Left lung (tissue), 10 donors: ENCODE data around the gene GJC2. TPM values are rescaled to one million over a fixed set of nuclear protein-coding genes. Genes with fewer than 3 reads are reported as not detected.

Source experiments
- ATAC-seq: fragments of 200-7000 bp; cut with Tn5 transposase; one replicate; pipeline ENCODE4 v1.9.1; 2020; ENCODE audit warnings: moderate library complexity
- DNase-seq, 4 donors: peaks; one replicate each; pipeline ENCODE4 v3.0.0-alpha.2; 2013 to 2020
- H3K27ac ChIP-seq, 2 donors: fragments of 200-600 bp; sonication (generic) in 1 of 2; one replicate each; pipeline versions ENCODE4 v1.5.0 to v1.8.0; 2020 to 2021
- H3K27me3 ChIP-seq, 2 donors: fragments of 200-600 bp; sonication (generic) in 1 of 2; one replicate each; pipeline versions ENCODE4 v1.5.0 to v1.8.0; 2020 to 2021
- H3K36me3 ChIP-seq, 2 donors: fragments of 200-600 bp; sonication (generic) in 1 of 2; one replicate each; pipeline versions ENCODE4 v1.5.0 to v1.8.0; 2020 to 2021
- H3K4me1 ChIP-seq, 2 donors: fragments of 200-600 bp; one replicate each; pipeline ENCODE4 v1.8.0; 2021
- H3K4me3 ChIP-seq, 2 donors: fragments of 200-600 bp; sonication (generic) in 1 of 2; one replicate each; pipeline versions ENCODE4 v1.5.0 to v1.8.0; 2020 to 2021; ENCODE audit warnings: mild to moderate bottlenecking in 1 of 2
- H3K9me3 ChIP-seq, 2 donors: fragments of 200-600 bp; sonication (generic) in 1 of 2; one replicate each; pipeline versions ENCODE4 v1.5.0 to v1.8.0; 2020 to 2021
- intact Hi-C, 2 donors: fragments of 100-400 bp; cut with DNase I; formaldehyde crosslinking; loops; one replicate each; pipeline versions ENCODE4 v1.11.2 to v1.14.2; 2022
- polyA plus RNA-seq, 6 donors: library from polyadenylated mRNA; unstranded; fragments of 120-200 nt; gene quantifications; one replicate each; pipeline ENCODE4 v1.2.1, GENCODE V29; 2013; ENCODE audit not compliant: insufficient read length in 6 of 6
- total RNA-seq, 2 donors: library from RNA; stranded (reverse); fragmentation: NEBNext Ultra II Directional; extraction: Animal tissue kit (Norgen Biotek cat#: 25700); gene quantifications; one replicate each; pipeline ENCODE4 v1.2.1, GENCODE V29; 2021
- TF ChIP-seq, protein P1 (sequence below), 2 donors: fragments of 200-600 bp; sonication (generic) in 1 of 2; IDR thresholded peaks; one replicate each; pipeline versions ENCODE4 v1.5.0 to v1.8.0; 2021; ENCODE audit warnings: antibody characterized with exemption in 2 of 2
- donor health status: DM: no; HTN: yes; CAD: no.
- donor health status: DM: no; HTN: no; CAD: no.

The GJC2 gene
- total and polyA plus RNA-seq, 8 donors, result 2.3 to 4.9 (median 3.1) TPM

DNA sequence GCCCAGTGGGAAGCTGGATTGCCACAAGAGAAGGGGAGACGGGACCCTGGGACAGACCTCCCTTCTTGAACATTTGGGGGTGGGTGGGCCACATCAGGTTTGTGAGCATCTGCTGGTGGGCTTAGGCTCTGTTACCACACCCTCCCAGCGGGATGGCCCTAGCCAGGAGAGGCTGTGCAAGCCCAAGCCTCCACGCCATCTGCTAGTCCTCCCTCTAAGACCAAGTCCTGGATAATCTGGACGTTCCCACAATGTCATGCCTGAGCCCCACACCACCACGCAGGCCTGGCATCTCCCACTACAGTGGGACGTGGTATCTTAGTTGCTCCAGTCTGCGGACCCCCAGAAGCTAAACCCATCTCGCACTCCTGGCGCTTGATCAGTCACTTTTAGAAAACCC lies 12.1 kb downstream of the GJC2 start:
- H3K27ac ChIP-seq, result peak overlapping the region; percentile 70 to 77
- no peaks in the 10 kb centered on the region for H3K9me3 ChIP-seq
- H3K27me3 ChIP-seq, result peaks cover 3 to 48% of the 10 kb centered on the region in 2 donors
- intact Hi-C loops, result no loop called here
- H3K4me3 ChIP-seq, result no peak overlapping the region
- H3K4me1 ChIP-seq, result peaks cover 17 to 35% of the 10 kb centered on the region in 2 donors
- H3K36me3 ChIP-seq, result no peaks in the 10 kb centered on the region
- no peak for ATAC-seq
- TF ChIP-seq, protein P1, sequence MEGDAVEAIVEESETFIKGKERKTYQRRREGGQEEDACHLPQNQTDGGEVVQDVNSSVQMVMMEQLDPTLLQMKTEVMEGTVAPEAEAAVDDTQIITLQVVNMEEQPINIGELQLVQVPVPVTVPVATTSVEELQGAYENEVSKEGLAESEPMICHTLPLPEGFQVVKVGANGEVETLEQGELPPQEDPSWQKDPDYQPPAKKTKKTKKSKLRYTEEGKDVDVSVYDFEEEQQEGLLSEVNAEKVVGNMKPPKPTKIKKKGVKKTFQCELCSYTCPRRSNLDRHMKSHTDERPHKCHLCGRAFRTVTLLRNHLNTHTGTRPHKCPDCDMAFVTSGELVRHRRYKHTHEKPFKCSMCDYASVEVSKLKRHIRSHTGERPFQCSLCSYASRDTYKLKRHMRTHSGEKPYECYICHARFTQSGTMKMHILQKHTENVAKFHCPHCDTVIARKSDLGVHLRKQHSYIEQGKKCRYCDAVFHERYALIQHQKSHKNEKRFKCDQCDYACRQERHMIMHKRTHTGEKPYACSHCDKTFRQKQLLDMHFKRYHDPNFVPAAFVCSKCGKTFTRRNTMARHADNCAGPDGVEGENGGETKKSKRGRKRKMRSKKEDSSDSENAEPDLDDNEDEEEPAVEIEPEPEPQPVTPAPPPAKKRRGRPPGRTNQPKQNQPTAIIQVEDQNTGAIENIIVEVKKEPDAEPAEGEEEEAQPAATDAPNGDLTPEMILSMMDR (IDR thresholded peaks at IDR 0.05), result no peak
- no peak for DNase-seq

DNA sequence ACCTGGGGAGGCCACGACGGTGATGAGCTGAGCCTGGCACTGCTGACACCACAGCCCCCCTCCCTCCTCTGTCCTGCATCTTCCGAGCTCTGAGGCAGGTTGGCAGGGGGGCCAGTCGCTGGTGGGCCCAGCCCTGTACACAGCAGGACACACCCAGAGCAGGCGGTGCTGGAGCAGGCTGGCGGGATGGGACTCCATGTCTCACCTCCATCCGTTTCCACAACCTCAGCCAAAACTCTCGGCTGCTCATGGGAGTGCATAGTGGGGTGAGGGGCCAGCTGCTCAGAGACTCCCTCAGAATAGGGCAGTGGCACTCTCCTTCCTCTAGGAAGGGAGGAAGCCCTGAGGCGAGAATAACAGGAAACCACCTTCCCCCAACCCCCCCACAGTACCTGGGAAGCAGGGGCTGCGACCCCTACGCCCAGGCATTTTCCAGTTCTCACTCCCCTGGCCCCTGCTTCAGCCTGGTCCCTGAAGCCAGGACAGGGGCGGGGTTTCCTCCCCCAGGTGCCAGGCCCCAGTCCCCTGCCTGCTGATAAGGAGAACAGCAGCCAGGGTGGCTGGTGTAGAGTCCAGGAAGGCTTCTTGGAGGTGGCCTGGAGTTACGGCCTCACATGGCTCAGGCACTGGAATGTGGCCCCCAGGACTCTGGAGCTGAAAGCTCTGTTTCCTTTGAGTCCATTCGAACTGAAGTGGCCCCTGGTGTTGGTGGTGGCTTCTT lies 12.7 kb downstream of the GJC2 start:
- Histone ChIP-seq H3K4me3 (no peak overlapping the region), H3K36me3 (no peaks in the 10 kb centered on the region), H3K27me3 (peaks cover 3 to 43% of the 10 kb centered on the region in 2 donors), H3K4me1 (peaks cover 17 to 34% of the 10 kb centered on the region in 2 donors), H3K9me3 (no peaks in the 10 kb centered on the region), H3K27ac (peak overlapping the region; percentile 70 to 77)
- DNase-seq (peak in 2 of 4 donors; percentile 65 to 67), ATAC-seq (no peak)
- intact Hi-C loops, result no loop called here
- TF ChIP-seq, protein P1 (IDR thresholded peaks at IDR 0.05), result no peak

DNA sequence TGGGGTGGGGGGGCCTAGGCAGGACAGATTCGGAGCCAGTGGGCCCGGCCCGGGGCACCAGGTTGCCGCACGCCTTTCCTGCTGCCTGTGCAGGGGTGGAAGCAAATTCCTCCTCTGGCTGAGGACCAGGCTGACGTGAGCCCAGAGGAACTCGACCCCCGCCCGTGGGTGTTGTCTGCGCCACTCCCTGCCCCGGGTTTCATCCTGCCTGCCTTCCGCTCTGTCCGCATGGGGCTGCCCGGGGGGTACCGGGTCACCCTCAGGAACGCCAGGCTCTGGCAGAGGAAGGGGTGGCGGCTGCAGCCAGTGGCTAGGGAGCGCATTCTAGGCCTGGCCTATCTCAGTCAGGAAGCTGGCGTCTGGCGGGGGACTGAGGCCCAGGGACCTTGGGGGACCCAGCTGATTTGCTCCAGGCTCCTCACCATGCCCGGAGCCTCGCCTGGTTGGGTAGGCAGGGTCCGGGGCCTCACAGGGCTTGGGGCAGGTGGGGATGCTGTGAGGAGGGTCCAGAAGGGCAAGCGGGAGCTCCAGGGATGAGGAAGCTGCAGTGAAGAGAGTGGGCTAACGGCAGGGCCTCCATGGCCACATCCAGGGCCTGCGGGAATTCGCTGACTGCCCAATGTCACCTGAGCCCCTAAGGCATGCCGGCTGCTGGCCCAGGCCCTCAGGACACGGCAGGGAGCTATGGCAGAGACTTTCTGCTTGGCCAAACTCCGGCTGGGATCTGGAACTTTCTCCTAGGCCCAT lies 13.4 kb downstream of the GJC2 start:
- TF ChIP-seq, protein P1 (IDR thresholded peaks at IDR 0.05), result no peak
- peak overlapping the region; percentile 70 to 77 for H3K27ac ChIP-seq
- no peak for ATAC-seq
- intact Hi-C loops, result no loop called here
- H3K4me1 ChIP-seq, result peaks cover 17 to 34% of the 10 kb centered on the region in 2 donors
- H3K9me3 ChIP-seq, result no peaks in the 10 kb centered on the region
- H3K27me3 ChIP-seq, result peaks cover 1 to 39% of the 10 kb centered on the region in 2 donors
- peak in 2 of 4 donors; percentile 64 to 81 for DNase-seq
- H3K36me3 ChIP-seq, result no peaks in the 10 kb centered on the region
- H3K4me3 ChIP-seq, result no peak overlapping the region

DNA sequence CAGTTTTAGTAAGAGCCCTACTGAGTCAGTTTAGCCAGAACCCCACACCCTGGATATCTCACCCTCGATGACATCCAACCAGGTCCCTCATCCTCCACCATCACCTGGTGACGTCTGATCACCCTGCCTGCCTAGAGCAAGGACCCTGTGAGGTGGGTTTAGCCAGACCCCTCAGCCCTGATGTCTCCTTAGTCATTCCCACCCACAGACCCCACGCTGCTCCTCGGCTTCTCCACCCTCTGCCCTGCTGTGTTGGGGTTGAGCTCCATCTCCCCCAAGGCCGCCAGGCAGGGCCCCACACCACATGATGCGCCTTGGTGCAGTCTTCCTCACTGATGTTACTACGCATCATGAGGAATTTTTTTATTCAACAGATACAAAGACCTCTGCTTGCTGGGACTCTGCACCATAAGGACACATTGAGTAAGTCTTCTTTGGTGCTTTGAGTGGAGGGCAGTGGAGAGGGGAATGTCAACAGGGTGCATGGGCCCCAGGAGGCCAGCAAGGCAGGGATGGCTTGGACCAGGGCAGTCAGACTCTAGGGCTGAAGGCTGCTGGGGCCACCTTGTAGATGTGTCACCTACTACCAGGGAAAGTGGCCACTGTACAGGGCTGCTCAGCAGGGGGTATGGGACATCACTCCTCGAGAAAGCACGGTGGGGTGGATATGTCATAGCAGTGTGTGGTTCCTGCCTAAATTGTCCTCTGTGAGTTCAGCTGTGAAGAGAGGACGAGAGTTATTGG lies 14.2 kb downstream of the GJC2 start:
- TF ChIP-seq, protein P1 (IDR thresholded peaks at IDR 0.05), result no peak
- H3K9me3 ChIP-seq, result no peaks in the 10 kb centered on the region
- H3K4me3 ChIP-seq, result no peak overlapping the region
- intact Hi-C loops, result no loop called here
- peak in 1 of 4 donors; percentile 62 for DNase-seq
- no peaks in the 10 kb centered on the region for H3K36me3 ChIP-seq
- no peak for ATAC-seq
- peaks cover 0 to 36% of the 10 kb centered on the region in 2 donors for H3K27me3 ChIP-seq
- peak overlapping the region; percentile 70 to 92 for H3K27ac ChIP-seq
- H3K4me1 ChIP-seq, result peaks cover 17 to 34% of the 10 kb centered on the region in 2 donors
